ENCODE data around the gene DNTT. TPM values are rescaled to one million over a fixed set of nuclear protein-coding genes. Genes with fewer than 3 reads are reported as not detected.

Gene DNTT
- total and polyA plus RNA-seq, 2 of the 13 experiments (the other 11 are each of a cell fraction or from before 2014, with no cell fraction given) = not detected

DNA sequence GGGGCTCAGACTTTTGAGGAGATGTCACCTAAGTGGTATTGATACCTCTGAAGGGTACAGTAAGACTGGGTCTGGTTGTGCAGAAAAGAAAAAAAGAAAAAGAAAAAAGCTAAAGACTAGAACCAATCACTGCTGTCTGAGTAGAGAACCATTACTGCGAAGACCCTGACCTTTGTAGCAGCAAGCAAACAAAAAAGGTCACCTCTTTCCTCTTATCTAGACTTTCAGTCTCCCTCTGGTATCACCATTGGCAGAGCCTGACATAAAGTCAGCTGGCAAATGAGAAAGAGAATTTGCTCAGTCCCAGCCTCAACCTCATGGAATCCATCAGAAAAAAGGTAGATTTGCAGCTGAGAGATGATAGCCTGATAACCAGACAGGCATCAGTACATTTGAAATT lies 2.6 kb upstream of the DNTT start:
- H3K79me2 ChIP-seq (ENCODE audit: insufficient read depth, low read length) = no peaks in the 10 kb centered on the region
- WGBS (ENCODE audit: low lambda C conversion rate) = 0% methylated on average over 1 of the region's 1 CpG
- no peak for TF ChIP-seq SAFB2 (CRISPR knock-in tag; IDR thresholded peaks at IDR 0.05; ENCODE audit: borderline replicate concordance, low read depth)
- TF ChIP-seq ZFP1 (CRISPR knock-in tag; IDR thresholded peaks at IDR 0.05) = no peak
- TF ChIP-seq GABPB1 (CRISPR knock-in tag; IDR thresholded peaks at IDR 0.05) = no peak
- no peak for TF ChIP-seq ZNF235 (CRISPR knock-in tag; IDR thresholded peaks at IDR 0.05; ENCODE audit: borderline replicate concordance)
- TF ChIP-seq ZNF280B (CRISPR knock-in tag; IDR thresholded peaks at IDR 0.05; ENCODE audit: borderline replicate concordance) = no peak
- no peak for TF ChIP-seq HIC2 (CRISPR knock-in tag; IDR thresholded peaks at IDR 0.05; ENCODE audit: low read depth)
- TF ChIP-seq PAX8 (CRISPR knock-in tag; IDR thresholded peaks at IDR 0.05; ENCODE audit: borderline replicate concordance) = no peak
- TF ChIP-seq NR2F1 (CRISPR knock-in tag; IDR thresholded peaks at IDR 0.05) = peak; percentile 53 to 55; a peak in 3 of 4 replicates
- TF ChIP-seq SMAD3 (CRISPR knock-in tag; IDR thresholded peaks at IDR 0.05) = no peak
- TF ChIP-seq ZSCAN9 (CRISPR knock-in tag; IDR thresholded peaks at IDR 0.05; ENCODE audit: borderline replicate concordance) = no peak
- TF ChIP-seq ATF3 (CRISPR knock-in tag; IDR thresholded peaks at IDR 0.05) = no peak
- peak; percentile 75 for TF ChIP-seq NR2F6 (IDR thresholded peaks at IDR 0.05)
- peak; percentile 55; the same call in 1 of the 2 replicates for TF ChIP-seq NR2F6 (CRISPR knock-in tag; IDR thresholded peaks at IDR 0.05)
- TF ChIP-seq GFI1 (CRISPR knock-in tag; IDR thresholded peaks at IDR 0.05; ENCODE audit: borderline replicate concordance) = peak; percentile 80
- no peak for TF ChIP-seq GPN1 (CRISPR knock-in tag; IDR thresholded peaks at IDR 0.05; ENCODE audit: borderline replicate concordance)
- TF ChIP-seq, protein P1, sequence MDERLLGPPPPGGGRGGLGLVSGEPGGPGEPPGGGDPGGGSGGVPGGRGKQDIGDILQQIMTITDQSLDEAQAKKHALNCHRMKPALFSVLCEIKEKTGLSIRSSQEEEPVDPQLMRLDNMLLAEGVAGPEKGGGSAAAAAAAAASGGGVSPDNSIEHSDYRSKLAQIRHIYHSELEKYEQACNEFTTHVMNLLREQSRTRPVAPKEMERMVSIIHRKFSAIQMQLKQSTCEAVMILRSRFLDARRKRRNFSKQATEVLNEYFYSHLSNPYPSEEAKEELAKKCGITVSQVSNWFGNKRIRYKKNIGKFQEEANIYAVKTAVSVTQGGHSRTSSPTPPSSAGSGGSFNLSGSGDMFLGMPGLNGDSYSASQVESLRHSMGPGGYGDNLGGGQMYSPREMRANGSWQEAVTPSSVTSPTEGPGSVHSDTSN (CRISPR knock-in tag; IDR thresholded peaks at IDR 0.05) = no peak
- no peak for TF ChIP-seq ZNF496 (CRISPR knock-in tag; IDR thresholded peaks at IDR 0.05; ENCODE audit: insufficient replicate concordance)
- no peak for TF ChIP-seq REXO4 (CRISPR knock-in tag; IDR thresholded peaks at IDR 0.05; ENCODE audit: borderline replicate concordance)
- H3K4me3 ChIP-seq (replicated peaks in 1 of 3; ENCODE audit: insufficient read depth in 1 of 3, low read depth in 2 of 3, low read length in 3 of 3) = no peak overlapping the region
- in situ Hi-C loops (cut with HindIII; ENCODE audit: extremely low pct_ligation_motif_present, low pct_unique_long_range_greater_than_20kb) (no loop called here), intact Hi-C loops (cut with micrococcal nuclease; ENCODE audit: unreplicated experiment) (no loop called here)
- CTCF ChIA-PET (ENCODE audit: low intra/inter-chr PET ratio, low total read pairs) = no interaction called here
- H4K20me1 ChIP-seq (ENCODE audit: insufficient read depth, low read length) = no peaks in the 10 kb centered on the region
- ATAC-seq (no peak), FAIRE-seq (no peak), DNase-seq (ENCODE audit: low spot score) (peak; percentile 39)
- no peaks in the 10 kb centered on the region for H3K9me3 ChIP-seq (ENCODE audit: low read length)
- no peak overlapping the region for H3K27ac ChIP-seq (ENCODE audit: extremely low read length, insufficient read depth, low read length)
- H2AFZ ChIP-seq (ENCODE audit: low read length) = no peak overlapping the region
- no peaks in the 10 kb centered on the region for H3K36me3 ChIP-seq (replicated peaks in 1 of 2; ENCODE audit: control insufficient read depth in 1 of 2, insufficient read depth in 2 of 2, low read length in 2 of 2)
- no peak overlapping the region for H3K4me2 ChIP-seq (ENCODE audit: low read depth, low read length)
- H3K4me1 ChIP-seq (ENCODE audit: insufficient read depth, low read length) = no peaks in the 10 kb centered on the region
- H3K9ac ChIP-seq (ENCODE audit: insufficient read depth, low read depth, low read length) = no peak overlapping the region
- POLR2A ChIA-PET = no interaction called here
- BruUV-seq (replicated peaks) = no TSS peak
- H3K27me3 ChIP-seq (ENCODE audit: control insufficient read depth in 1 of 2, insufficient read depth in 2 of 2, low read length in 2 of 2) = peaks cover 1 to 14% of the 10 kb centered on the region in 2 experiments; a peak in 4 of 5 replicates
